ENCODE results near the gene PRELP. TPM values are rescaled to one million over a fixed set of nuclear protein-coding genes. Genes with fewer than 3 reads are reported as not detected.
A peak's percentile ranks its signal among the peaks of the same experiment; 100 is the strongest.

Gene PRELP
- total and polyA plus RNA-seq, 2 donors (not counting 1 experiment from before 2014, with no cell fraction given), result not detected

- no peaks in the 10 kb centered on the region for H3K27me3 ChIP-seq (replicated peaks in 1 of 4; ENCODE audit: control extremely low read depth in 1 of 4, control insufficient read depth in 3 of 4, insufficient read depth in 4 of 4, low read length in 3 of 4)
- H2AFZ ChIP-seq (ENCODE audit: insufficient read depth, low read depth, low read length, poor library complexity, severe bottlenecking), result no peak overlapping the region
- H3K36me3 ChIP-seq (replicated peaks in 1 of 2; ENCODE audit: control extremely low read depth in 1 of 2, control insufficient read depth in 1 of 2, extremely low read depth in 1 of 2, insufficient read depth in 2 of 2, low read length in 1 of 2), result no peaks in the 10 kb centered on the region
- H4K20me1 ChIP-seq (ENCODE audit: control insufficient read depth, insufficient read depth, low read length, poor library complexity, severe bottlenecking), result no peaks in the 10 kb centered on the region
- ChIA-PET CTCF (interaction anchor here (1.0 to 18.7 kb wide), 4 partner anchors 8 to 212 kb away, joined by 4 to 511 read pairs (median 30); no protein-coding TSS in a partner anchor), POLR2A (no interaction called here)
- intact Hi-C loops (cut with micrococcal nuclease), result no loop called here
- H3K9me3 ChIP-seq (ENCODE audit: control extremely low read depth in 1 of 3, control insufficient read depth in 2 of 3, insufficient read depth in 1 of 3, low read length in 2 of 3), result no peaks in the 10 kb centered on the region
- no peak overlapping the region for H3K4me3 Mint-ChIP-seq
- H3K9me3 Mint-ChIP-seq (ENCODE audit: insufficient read depth), result no peaks in the 10 kb centered on the region
- peak overlapping the region; percentile 20 for H3K27ac Mint-ChIP-seq
- peaks cover 4% of the 10 kb centered on the region in 2 donors for H3K4me1 ChIP-seq (ENCODE audit: control insufficient read depth in 2 of 2, insufficient read depth in 2 of 2, low read length in 2 of 2)
- H3K27me3 Mint-ChIP-seq, result peaks cover 15% of the 10 kb centered on the region
- no peaks in the 10 kb centered on the region for H3K79me2 ChIP-seq (ENCODE audit: control insufficient read depth, insufficient read depth, low read length)
- H3K4me2 ChIP-seq (replicated peaks; ENCODE audit: low read depth, low read length, poor library complexity, severe bottlenecking), result no peak overlapping the region
- peaks cover 17% of the 10 kb centered on the region for H3K4me1 Mint-ChIP-seq
- DNase-seq (no peak), ATAC-seq (ENCODE audit: low read depth) (no peak)
- TF ChIP-seq EZH2 (IDR thresholded peaks at IDR 0.05; ENCODE audit: borderline replicate concordance, insufficient read depth, low read depth, low read length, poor library complexity, severe bottlenecking), result no peak
- TF ChIP-seq CTCF (IDR thresholded peaks at IDR 0.05), result no peak
- H3K9ac ChIP-seq (ENCODE audit: low read length), result no peak overlapping the region
- no peak overlapping the region for H3K4me3 ChIP-seq (ENCODE audit: control extremely low read depth in 1 of 5, extremely low read depth in 1 of 5, insufficient read depth in 1 of 5, low read depth in 2 of 5, low read length in 4 of 5)
- no peak overlapping the region for H3K27ac ChIP-seq (ENCODE audit: low read length in 2 of 2)
- 100% methylated on average over 5 of the region's 5 CpGs for WGBS (ENCODE audit: insufficient coverage)
These were observed 3.4 kb downstream of the PRELP start for GRCh38 chr1:203478986-203479385.

GRCh38 chr1:203479646-203480045 is 4.0 kb downstream of the PRELP start:
- POLR2A ChIA-PET, result no interaction called here
- H3K27ac Mint-ChIP-seq, result no peak overlapping the region

More at GRCh38 chr1:203479646-203480045, 4.0 kb downstream of the PRELP start:
- CTCF ChIA-PET, result interaction anchor here (0.7 to 18.7 kb wide), 4 partner anchors 8 to 209 kb away, joined by 4 to 511 read pairs (median 28); no protein-coding TSS in a partner anchor
- ATAC-seq (ENCODE audit: low read depth), result no peak
- Histone ChIP-seq H3K27ac (ENCODE audit: low read length in 2 of 2) (no peak overlapping the region), H3K79me2 (ENCODE audit: control insufficient read depth, insufficient read depth, low read length) (no peaks in the 10 kb centered on the region), H2AFZ (ENCODE audit: insufficient read depth, low read depth, low read length, poor library complexity, severe bottlenecking) (no peak overlapping the region), H3K36me3 (replicated peaks in 1 of 2; ENCODE audit: control extremely low read depth in 1 of 2, control insufficient read depth in 1 of 2, extremely low read depth in 1 of 2, insufficient read depth in 2 of 2, low read length in 1 of 2) (no peaks in the 10 kb centered on the region), H4K20me1 (ENCODE audit: control insufficient read depth, insufficient read depth, low read length, poor library complexity, severe bottlenecking) (no peaks in the 10 kb centered on the region), H3K4me2 (replicated peaks; ENCODE audit: low read depth, low read length, poor library complexity, severe bottlenecking) (no peak overlapping the region), H3K4me1 (ENCODE audit: control insufficient read depth in 2 of 2, insufficient read depth in 2 of 2, low read length in 2 of 2) (peaks cover 4% of the 10 kb centered on the region in 2 donors), H3K27me3 (replicated peaks in 1 of 4; ENCODE audit: control extremely low read depth in 1 of 4, control insufficient read depth in 3 of 4, insufficient read depth in 4 of 4, low read length in 3 of 4) (no peaks in the 10 kb centered on the region), H3K4me3 (ENCODE audit: control extremely low read depth in 1 of 5, extremely low read depth in 1 of 5, insufficient read depth in 1 of 5, low read depth in 2 of 5, low read length in 4 of 5) (no peak overlapping the region), H3K9me3 (ENCODE audit: control extremely low read depth in 1 of 3, control insufficient read depth in 2 of 3, insufficient read depth in 1 of 3, low read length in 2 of 3) (no peaks in the 10 kb centered on the region), H3K9ac (ENCODE audit: low read length) (no peak overlapping the region)
- intact Hi-C loops (cut with micrococcal nuclease), result no loop called here
- Mint-ChIP-seq H3K9me3 (ENCODE audit: insufficient read depth) (no peaks in the 10 kb centered on the region), H3K4me3 (no peak overlapping the region), H3K27me3 (peaks cover 13% of the 10 kb centered on the region), H3K4me1 (peaks cover 17% of the 10 kb centered on the region)
- TF ChIP-seq CTCF (IDR thresholded peaks at IDR 0.05), result no peak
- no peak for TF ChIP-seq EZH2 (IDR thresholded peaks at IDR 0.05; ENCODE audit: borderline replicate concordance, insufficient read depth, low read depth, low read length, poor library complexity, severe bottlenecking)
- WGBS (ENCODE audit: insufficient coverage), result 100% methylated on average over 1 of the region's 2 CpGs
- no peak for DNase-seq

All from B cell (primary cell).